Effector memory CD8-positive, alpha-beta T cell (primary cell): ENCODE measurements around the gene FGR.
A peak's percentile ranks its signal among the peaks of the same experiment; 100 is the strongest.

ENCODE experiments used
- ATAC-seq: fragments of 150-1000 bp; cut with Tn5 transposase; replicated peaks from 2 replicates; pipeline ENCODE4 v1.10.0; 2021; ENCODE audit warnings: mild to moderate bottlenecking, moderate library complexity
- DNase-seq, 3 experiments: peaks; one replicate each; pipeline ENCODE4 v3.0.0; 2021
- H3K27ac Mint-ChIP-seq, 2 donors: one replicate each; pipeline ENCODE4 v1.8.0; 2022; ENCODE audit warnings: mild to moderate bottlenecking in 2 of 2, mixed read lengths in 2 of 2, moderate library complexity in 2 of 2
- H3K27me3 Mint-ChIP-seq, 2 donors: one replicate each; pipeline ENCODE4 v1.8.0; 2022; ENCODE audit warnings: mixed read lengths in 2 of 2
- H3K36me3 Mint-ChIP-seq: one replicate; pipeline ENCODE4 v1.8.0; 2022; ENCODE audit warnings: mild to moderate bottlenecking, moderate library complexity, mixed read lengths; ENCODE audit not compliant: insufficient read depth
- H3K4me1 Mint-ChIP-seq, 2 donors: one replicate each; pipeline ENCODE4 v1.8.0; 2022; ENCODE audit warnings: low read depth in 2 of 2, mixed read lengths in 2 of 2
- H3K4me3 Mint-ChIP-seq, 2 donors: one replicate each; pipeline ENCODE4 v1.8.0; 2022; ENCODE audit warnings: mild to moderate bottlenecking in 2 of 2, mixed read lengths in 2 of 2, moderate library complexity in 2 of 2
- H3K9me3 Mint-ChIP-seq, 2 donors: one replicate each; pipeline ENCODE4 v1.8.0; 2022; ENCODE audit warnings: mixed read lengths in 2 of 2

FGR gene

GRCh38 chr1:27666791-27667254 is 31.8 kb upstream of the FGR start:
- no peaks in the 10 kb centered on the region for H3K27me3 Mint-ChIP-seq
- ATAC-seq, result no peak
- peaks cover 29 to 38% of the 10 kb centered on the region in 2 donors for H3K4me1 Mint-ChIP-seq
- no peaks in the 10 kb centered on the region for H3K9me3 Mint-ChIP-seq
- peaks cover 17% of the 10 kb centered on the region for H3K36me3 Mint-ChIP-seq
- H3K27ac Mint-ChIP-seq, result no peak overlapping the region
- no peak for DNase-seq
- no peak overlapping the region for H3K4me3 Mint-ChIP-seq

GRCh38 chr1:27666294-27666693 is 31.3 kb upstream of the FGR start:
- Mint-ChIP-seq H3K27ac (no peak overlapping the region), H3K36me3 (peaks cover 17% of the 10 kb centered on the region), H3K4me3 (no peak overlapping the region), H3K4me1 (peaks cover 30 to 38% of the 10 kb centered on the region in 2 donors), H3K9me3 (no peaks in the 10 kb centered on the region), H3K27me3 (no peaks in the 10 kb centered on the region)
- no peak for ATAC-seq
- no peak for DNase-seq

- no peak overlapping the region for H3K4me3 Mint-ChIP-seq
- no peak for ATAC-seq
- peaks cover 38 to 40% of the 10 kb centered on the region in 2 donors for H3K4me1 Mint-ChIP-seq
- H3K36me3 Mint-ChIP-seq, result peaks cover 20% of the 10 kb centered on the region
- no peaks in the 10 kb centered on the region for H3K27me3 Mint-ChIP-seq
- H3K27ac Mint-ChIP-seq, result peak overlapping the region in 1 of 2 donors; percentile 25
- no peaks in the 10 kb centered on the region for H3K9me3 Mint-ChIP-seq
- no peak for DNase-seq
Observed at GRCh38 chr1:27665016-27665651, 30.1 kb upstream of the FGR start.

GRCh38 chr1:27664291-27664690 is 29.3 kb upstream of the FGR start:
- peaks cover 25% of the 10 kb centered on the region for H3K36me3 Mint-ChIP-seq
- H3K9me3 Mint-ChIP-seq, result no peaks in the 10 kb centered on the region
- no peak for DNase-seq
- H3K4me3 Mint-ChIP-seq, result no peak overlapping the region
- H3K27ac Mint-ChIP-seq, result no peak overlapping the region
- no peaks in the 10 kb centered on the region for H3K27me3 Mint-ChIP-seq
- peaks cover 37 to 41% of the 10 kb centered on the region in 2 donors for H3K4me1 Mint-ChIP-seq
- no peak for ATAC-seq

- Mint-ChIP-seq H3K27me3 (no peaks in the 10 kb centered on the region), H3K4me3 (peak overlapping the region; percentile 91 to 94), H3K36me3 (peaks cover 26% of the 10 kb centered on the region), H3K4me1 (peaks cover 42 to 45% of the 10 kb centered on the region in 2 donors), H3K27ac (peak overlapping the region; percentile 91 to 98), H3K9me3 (no peaks in the 10 kb centered on the region)
- peak; percentile 91 to 95 (median 92) for DNase-seq
- ATAC-seq, result peak; percentile 61
Observed at GRCh38 chr1:27662707-27663393, 27.9 kb upstream of the FGR start.

- ATAC-seq (no peak), DNase-seq (no peak)
- peaks cover 42 to 45% of the 10 kb centered on the region in 2 donors for H3K4me1 Mint-ChIP-seq
- peak overlapping the region; percentile 91 to 94 for H3K4me3 Mint-ChIP-seq
- peaks cover 26% of the 10 kb centered on the region for H3K36me3 Mint-ChIP-seq
- H3K9me3 Mint-ChIP-seq, result no peaks in the 10 kb centered on the region
- H3K27me3 Mint-ChIP-seq, result no peaks in the 10 kb centered on the region
- peak overlapping the region; percentile 91 to 98 for H3K27ac Mint-ChIP-seq
Observed at GRCh38 chr1:27662261-27662660, 27.3 kb upstream of the FGR start.

GRCh38 chr1:27661412-27662075 is 26.6 kb upstream of the FGR start:
- DNase-seq, result no peak
- no peak for ATAC-seq
- Mint-ChIP-seq H3K27ac (peak overlapping the region; percentile 98), H3K4me1 (peaks cover 42 to 45% of the 10 kb centered on the region in 2 donors), H3K9me3 (no peaks in the 10 kb centered on the region), H3K27me3 (no peaks in the 10 kb centered on the region), H3K4me3 (peak overlapping the region; percentile 39 to 91), H3K36me3 (peaks cover 23% of the 10 kb centered on the region)

- Mint-ChIP-seq H3K36me3 (peaks cover 19% of the 10 kb centered on the region), H3K4me1 (peaks cover 42 to 45% of the 10 kb centered on the region in 2 donors), H3K9me3 (no peaks in the 10 kb centered on the region), H3K27me3 (no peaks in the 10 kb centered on the region), H3K4me3 (peak overlapping the region; percentile 85 to 91), H3K27ac (peak overlapping the region; percentile 98)
- DNase-seq, result no peak
- ATAC-seq, result no peak
Observed at GRCh38 chr1:27660300-27660835, 25.4 kb upstream of the FGR start.

- DNase-seq, result peak; percentile 78 to 80 (median 80)
- Mint-ChIP-seq H3K4me1 (peaks cover 42 to 49% of the 10 kb centered on the region in 2 donors), H3K9me3 (no peaks in the 10 kb centered on the region), H3K4me3 (peak overlapping the region; percentile 85 to 91), H3K27me3 (no peaks in the 10 kb centered on the region), H3K27ac (peak overlapping the region; percentile 98), H3K36me3 (peaks cover 19% of the 10 kb centered on the region)
- ATAC-seq, result peak; percentile 79
Observed at GRCh38 chr1:27659497-27660299, 24.7 kb upstream of the FGR start.

- peaks cover 42 to 49% of the 10 kb centered on the region in 2 donors for H3K4me1 Mint-ChIP-seq
- H3K27ac Mint-ChIP-seq, result peak overlapping the region; percentile 98
- no peaks in the 10 kb centered on the region for H3K27me3 Mint-ChIP-seq
- ATAC-seq (no peak), DNase-seq (peak in 1 of 3 experiments; percentile 14)
- peaks cover 19% of the 10 kb centered on the region for H3K36me3 Mint-ChIP-seq
- H3K4me3 Mint-ChIP-seq, result peak overlapping the region; percentile 85 to 91
- H3K9me3 Mint-ChIP-seq, result no peaks in the 10 kb centered on the region
Observed at GRCh38 chr1:27658951-27659496, 24.0 kb upstream of the FGR start.

GRCh38 chr1:27656157-27656893 is 21.3 kb upstream of the FGR start:
- Mint-ChIP-seq H3K4me1 (peaks cover 24 to 32% of the 10 kb centered on the region in 2 donors), H3K27me3 (no peaks in the 10 kb centered on the region), H3K27ac (no peak overlapping the region), H3K9me3 (no peaks in the 10 kb centered on the region), H3K4me3 (no peak overlapping the region), H3K36me3 (peaks cover 15% of the 10 kb centered on the region)
- DNase-seq (no peak), ATAC-seq (no peak)
